Measurements from ENCODE around the gene ERBB4. TPM values are rescaled to one million over a fixed set of nuclear protein-coding genes. Genes with fewer than 3 reads are reported as not detected.
A peak's percentile ranks its signal among the peaks of the same experiment; 100 is the strongest.

The ERBB4 gene
- total RNA-seq, 4 donors from 2014 or later, result 0.09 to 0.67 TPM; not detected in 2

DNA sequence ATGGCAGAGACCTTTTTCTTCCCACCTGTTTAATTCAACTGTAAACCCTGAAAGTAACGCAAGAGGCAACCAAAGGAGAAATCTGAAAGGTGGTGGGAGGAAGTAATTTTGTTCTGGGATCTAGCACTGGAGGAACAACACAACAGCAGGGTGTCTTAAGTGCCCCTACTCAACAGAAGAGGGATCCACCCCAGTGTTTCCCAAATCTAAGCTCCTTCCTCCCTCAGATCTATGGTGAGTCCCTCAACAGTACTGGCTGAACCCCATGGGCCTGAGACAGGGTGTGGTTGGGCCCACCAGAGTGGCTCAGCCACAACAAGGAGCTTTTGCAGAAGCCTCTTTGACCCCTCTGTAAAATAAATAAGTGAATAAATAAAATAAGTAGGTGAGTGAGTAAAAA lies 790.3 kb downstream of the ERBB4 start:
- TF ChIP-seq POLR2A (IDR thresholded peaks at IDR 0.05), result no peak
- TF ChIP-seq, protein P1, sequence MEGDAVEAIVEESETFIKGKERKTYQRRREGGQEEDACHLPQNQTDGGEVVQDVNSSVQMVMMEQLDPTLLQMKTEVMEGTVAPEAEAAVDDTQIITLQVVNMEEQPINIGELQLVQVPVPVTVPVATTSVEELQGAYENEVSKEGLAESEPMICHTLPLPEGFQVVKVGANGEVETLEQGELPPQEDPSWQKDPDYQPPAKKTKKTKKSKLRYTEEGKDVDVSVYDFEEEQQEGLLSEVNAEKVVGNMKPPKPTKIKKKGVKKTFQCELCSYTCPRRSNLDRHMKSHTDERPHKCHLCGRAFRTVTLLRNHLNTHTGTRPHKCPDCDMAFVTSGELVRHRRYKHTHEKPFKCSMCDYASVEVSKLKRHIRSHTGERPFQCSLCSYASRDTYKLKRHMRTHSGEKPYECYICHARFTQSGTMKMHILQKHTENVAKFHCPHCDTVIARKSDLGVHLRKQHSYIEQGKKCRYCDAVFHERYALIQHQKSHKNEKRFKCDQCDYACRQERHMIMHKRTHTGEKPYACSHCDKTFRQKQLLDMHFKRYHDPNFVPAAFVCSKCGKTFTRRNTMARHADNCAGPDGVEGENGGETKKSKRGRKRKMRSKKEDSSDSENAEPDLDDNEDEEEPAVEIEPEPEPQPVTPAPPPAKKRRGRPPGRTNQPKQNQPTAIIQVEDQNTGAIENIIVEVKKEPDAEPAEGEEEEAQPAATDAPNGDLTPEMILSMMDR (IDR thresholded peaks at IDR 0.05), result no peak
- Histone ChIP-seq H3K4me3 (no peak overlapping the region), H3K4me1 (no peaks in the 10 kb centered on the region), H3K27ac (no peak overlapping the region), H3K27me3 (no peaks in the 10 kb centered on the region), H3K36me3 (no peaks in the 10 kb centered on the region), H3K9me3 (no peaks in the 10 kb centered on the region)
- no peak for DNase-seq

DNA sequence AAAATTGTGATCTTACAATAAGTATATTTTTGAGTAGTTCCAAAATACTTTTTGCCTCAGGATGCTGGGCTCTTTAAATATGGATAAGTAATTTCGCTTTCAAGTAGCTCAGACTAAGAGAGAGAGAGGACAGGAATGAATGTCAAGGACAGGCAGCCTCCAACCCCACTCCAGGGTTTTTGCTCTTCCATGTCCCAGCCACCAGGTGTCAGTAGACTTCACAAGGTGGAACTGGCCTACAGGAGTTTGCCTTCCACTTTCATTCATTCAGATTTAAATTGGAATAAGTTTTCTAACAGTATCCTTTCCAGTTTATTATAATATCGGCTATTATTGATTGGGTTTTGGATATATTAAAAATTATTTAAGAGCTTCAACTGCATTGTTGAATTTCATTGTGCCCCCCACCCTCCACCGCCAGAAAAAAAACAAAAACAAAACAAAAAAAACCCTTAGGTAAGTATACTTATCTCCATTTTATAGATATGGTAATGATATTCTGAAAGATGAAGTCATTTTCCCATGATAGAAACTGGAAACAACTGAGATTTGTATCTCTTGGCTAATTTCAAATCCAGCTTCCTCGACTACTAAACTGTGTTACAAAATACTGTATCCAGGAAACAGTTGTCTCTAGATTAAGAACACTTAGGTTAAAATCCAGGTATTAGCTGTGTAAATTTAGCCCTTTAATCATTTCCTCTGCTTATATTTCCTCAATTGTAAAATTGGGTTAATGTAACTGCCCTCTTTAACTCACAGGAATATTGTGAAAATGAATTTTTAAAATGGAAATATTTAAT lies 793.1 kb downstream of the ERBB4 start:
- H3K36me3 ChIP-seq, result no peaks in the 10 kb centered on the region
- H3K4me1 ChIP-seq, result no peaks in the 10 kb centered on the region
- no peaks in the 10 kb centered on the region for H3K9me3 ChIP-seq
- no peak overlapping the region for H3K27ac ChIP-seq
- H3K4me3 ChIP-seq, result no peak overlapping the region
- no peak for TF ChIP-seq POLR2A (IDR thresholded peaks at IDR 0.05)
- TF ChIP-seq, protein P1 (IDR thresholded peaks at IDR 0.05), result peak in 5 of 6 experiments; percentile 19 to 67 (median 56)
- DNase-seq, result peak in 1 of 3 donors; percentile 62
- no peaks in the 10 kb centered on the region for H3K27me3 ChIP-seq

DNA sequence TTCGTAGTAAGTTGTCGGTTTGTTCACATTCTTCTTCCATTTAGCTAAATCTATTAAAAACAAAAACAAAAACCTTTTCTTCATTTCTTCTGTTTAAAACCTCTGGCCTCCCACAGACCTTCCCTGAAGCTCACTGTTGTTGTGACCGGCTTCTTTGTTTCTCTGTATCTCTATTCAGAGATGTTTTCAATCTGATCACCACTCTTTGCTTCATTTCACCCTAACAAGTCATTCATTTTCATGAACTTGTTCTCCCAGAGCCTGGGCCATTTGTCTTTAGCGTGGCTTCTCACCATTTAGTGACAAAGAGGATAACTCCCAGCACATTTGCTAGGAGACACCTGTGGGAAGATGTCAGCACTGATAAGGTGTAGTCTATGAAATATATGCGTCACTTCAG lies 794.2 kb downstream of the ERBB4 start:
- TF ChIP-seq, protein P1 (IDR thresholded peaks at IDR 0.05), result no peak
- TF ChIP-seq POLR2A (IDR thresholded peaks at IDR 0.05), result no peak

DNA sequence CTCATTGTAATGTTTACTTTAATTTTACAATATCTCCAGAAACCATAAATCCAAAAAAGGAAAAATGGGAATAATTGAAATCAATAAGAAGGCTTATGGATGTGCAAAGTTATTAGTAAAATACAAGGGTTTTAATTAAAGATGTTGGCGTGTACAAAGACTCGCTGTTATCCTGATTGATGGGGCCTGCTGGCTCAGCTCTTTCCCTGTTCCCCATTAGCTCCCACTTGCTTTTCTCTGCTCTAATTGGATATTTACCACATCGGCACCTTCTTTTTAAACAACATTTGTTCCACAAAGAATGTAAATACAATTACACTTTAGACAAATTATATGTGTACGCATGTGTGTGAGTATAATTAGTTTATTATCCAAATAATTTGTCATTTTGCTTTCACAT lies 796.6 kb downstream of the ERBB4 start:
- no peak for DNase-seq
- H3K27ac ChIP-seq, result no peak overlapping the region

More for the DNA sequence above, 794.2 kb downstream of the ERBB4 start:
- no peaks in the 10 kb centered on the region for H3K36me3 ChIP-seq
- H3K27me3 ChIP-seq, result no peaks in the 10 kb centered on the region
- DNase-seq, result no peak
- no peaks in the 10 kb centered on the region for H3K9me3 ChIP-seq
- no peaks in the 10 kb centered on the region for H3K4me1 ChIP-seq
- no peak overlapping the region for H3K4me3 ChIP-seq
- no peak overlapping the region for H3K27ac ChIP-seq

DNA sequence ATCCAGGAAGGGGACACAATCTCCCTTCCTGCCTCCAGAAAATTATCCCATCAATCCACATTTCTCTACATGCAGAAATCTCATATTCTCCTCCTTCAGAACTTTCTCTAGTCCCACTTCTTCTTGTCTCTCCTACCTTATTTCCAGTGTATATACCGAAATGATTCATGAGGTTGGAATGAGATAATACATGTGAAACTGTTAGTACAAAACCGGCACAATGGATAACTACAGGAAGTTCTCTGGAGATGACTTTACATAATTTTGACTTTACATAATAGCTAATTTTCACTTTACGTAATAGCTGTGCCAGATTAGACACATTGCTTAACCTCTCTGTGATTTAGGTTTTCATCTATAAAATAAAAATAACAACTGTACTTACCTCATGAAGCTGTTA lies 801.3 kb downstream of the ERBB4 start:
- Histone ChIP-seq H3K4me3 (no peak overlapping the region), H3K27me3 (no peaks in the 10 kb centered on the region), H3K36me3 (no peaks in the 10 kb centered on the region), H3K27ac (no peak overlapping the region), H3K9me3 (no peaks in the 10 kb centered on the region), H3K4me1 (no peaks in the 10 kb centered on the region)
- TF ChIP-seq POLR2A (IDR thresholded peaks at IDR 0.05), result no peak
- no peak for DNase-seq

More for the DNA sequence above, 796.6 kb downstream of the ERBB4 start:
- no peak overlapping the region for H3K4me3 ChIP-seq
- H3K36me3 ChIP-seq, result no peaks in the 10 kb centered on the region
- no peaks in the 10 kb centered on the region for H3K9me3 ChIP-seq
- TF ChIP-seq, protein P1 (IDR thresholded peaks at IDR 0.05), result no peak
- no peak for TF ChIP-seq POLR2A (IDR thresholded peaks at IDR 0.05)
- no peaks in the 10 kb centered on the region for H3K27me3 ChIP-seq
- no peaks in the 10 kb centered on the region for H3K4me1 ChIP-seq

DNA sequence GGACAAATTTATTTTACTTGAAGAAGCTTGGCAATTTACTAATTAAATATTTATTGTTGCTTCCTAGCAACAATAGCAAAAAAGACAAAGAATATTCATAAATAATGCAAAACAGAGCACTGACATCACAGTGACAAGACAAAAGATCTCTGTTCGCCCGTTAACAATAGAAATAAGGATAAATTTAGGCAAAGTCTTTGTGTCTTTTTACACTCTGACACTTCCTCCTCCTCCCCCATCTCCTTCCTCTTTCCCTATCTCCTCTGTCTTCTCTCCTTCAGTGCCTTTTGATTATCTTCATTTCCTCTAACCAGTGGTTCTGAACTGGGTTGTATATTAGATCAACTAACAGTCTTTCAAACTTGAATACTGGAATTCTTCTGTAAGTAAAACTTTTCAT lies 808.4 kb downstream of the ERBB4 start:
- Histone ChIP-seq H3K27ac (no peak overlapping the region), H3K9me3 (no peaks in the 10 kb centered on the region), H3K4me1 (no peaks in the 10 kb centered on the region), H3K4me3 (no peak overlapping the region), H3K36me3 (no peaks in the 10 kb centered on the region), H3K27me3 (no peaks in the 10 kb centered on the region)
- DNase-seq, result no peak
- TF ChIP-seq, protein P1 (IDR thresholded peaks at IDR 0.05), result no peak
- TF ChIP-seq POLR2A (IDR thresholded peaks at IDR 0.05), result no peak

Data from Peyer's patch (tissue), 4 donors.